ENCODE data around the gene HMGCLL1. TPM values are rescaled to one million over a fixed set of nuclear protein-coding genes. Genes with fewer than 3 reads are reported as not detected.

The HMGCLL1 gene
- polyA plus RNA-seq, 4 donors: 2.6 to 13.5 (median 3.2) TPM

GRCh38 chr6:55447891-55448290 lies 131.1 kb downstream of the HMGCLL1 start:
- DNase-seq (ENCODE audit: low read depth in 4 of 4, low spot score in 3 of 4): no peak

- peak in 1 of 4 donors; percentile 24 for DNase-seq (ENCODE audit: low read depth in 4 of 4, low spot score in 3 of 4)
These were observed 133.3 kb downstream of the HMGCLL1 start for GRCh38 chr6:55445648-55446204.

- DNase-seq (ENCODE audit: low read depth in 4 of 4, low spot score in 3 of 4): no peak
These were observed 135.5 kb downstream of the HMGCLL1 start for GRCh38 chr6:55443238-55444134.

DNA sequence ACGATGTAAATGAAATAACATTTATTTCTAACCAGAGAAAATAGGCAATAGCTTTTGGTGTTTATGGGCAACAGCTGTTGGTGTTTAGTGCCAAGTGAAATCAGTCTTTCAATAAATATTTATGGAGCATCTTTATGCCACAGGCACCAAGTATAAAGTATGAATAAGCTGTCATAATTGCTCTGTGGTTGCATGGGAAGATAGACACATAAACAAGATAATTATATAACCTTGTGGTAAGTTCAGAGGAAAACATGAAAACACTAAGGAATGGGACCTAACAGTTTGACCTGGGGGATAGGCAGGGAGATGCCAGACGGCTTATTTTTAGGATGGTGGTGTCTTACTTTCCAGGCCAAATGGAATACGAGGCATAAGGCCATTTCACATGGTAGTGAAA lies 140.8 kb downstream of the HMGCLL1 start:
- no peak for DNase-seq (ENCODE audit: low read depth in 4 of 4, low spot score in 3 of 4)

GRCh38 chr6:55437141-55437540 lies 141.9 kb downstream of the HMGCLL1 start:
- DNase-seq (ENCODE audit: low read depth in 4 of 4, low spot score in 3 of 4): no peak

GRCh38 chr6:55433446-55434130 lies 145.4 kb downstream of the HMGCLL1 start:
- DNase-seq (ENCODE audit: low read depth in 4 of 4, low spot score in 3 of 4): no peak

DNA sequence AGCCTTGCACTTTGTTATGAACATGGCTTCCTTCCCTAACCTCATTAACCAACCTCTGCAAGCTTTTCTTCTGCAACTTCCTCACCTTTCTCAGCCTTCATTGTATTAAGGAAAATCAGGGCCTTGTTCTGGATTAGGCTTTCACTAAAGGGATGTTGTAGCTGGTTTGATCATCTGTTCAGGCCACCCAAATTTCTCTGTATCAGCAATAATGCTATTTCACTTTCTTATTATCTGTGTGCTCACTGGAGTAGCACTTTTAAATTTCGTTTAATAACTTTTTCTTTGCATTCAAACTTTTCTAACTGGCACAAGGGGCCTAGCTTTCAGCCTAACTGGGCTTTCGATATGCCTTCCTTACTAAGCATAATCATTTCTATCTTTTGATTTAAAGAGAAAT lies 155.1 kb downstream of the HMGCLL1 start:
- no peak for DNase-seq (ENCODE audit: low read depth in 4 of 4, low spot score in 3 of 4)

GRCh38 chr6:55410674-55411073 lies 168.3 kb downstream of the HMGCLL1 start:
- DNase-seq (ENCODE audit: low read depth in 4 of 4, low spot score in 3 of 4): no peak

- DNase-seq (ENCODE audit: low read depth in 4 of 4, low spot score in 3 of 4): no peak
These were observed 173.3 kb downstream of the HMGCLL1 start for GRCh38 chr6:55405474-55406235.

DNA sequence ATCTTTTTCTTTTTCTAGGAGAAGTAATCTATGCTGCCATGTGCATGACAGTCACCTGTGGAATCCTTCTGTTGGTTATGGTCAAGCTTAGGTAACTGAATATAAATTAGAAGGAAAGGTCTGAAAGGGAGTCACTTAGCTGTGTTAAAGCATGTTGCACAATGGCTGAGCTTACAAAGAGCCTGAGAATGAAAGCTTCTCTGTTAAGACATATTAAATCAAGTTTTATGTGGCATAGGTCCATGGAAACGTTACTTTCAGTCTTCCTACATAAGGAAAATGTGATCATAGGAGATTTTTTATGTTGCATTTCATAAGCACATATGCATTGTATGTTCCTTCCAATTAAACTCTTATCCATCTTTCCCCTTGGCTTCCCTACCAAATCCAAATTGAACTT lies 179.6 kb downstream of the HMGCLL1 start:
- DNase-seq (ENCODE audit: low read depth in 4 of 4, low spot score in 3 of 4): no peak

GRCh38 chr6:55397986-55398385 lies 181.0 kb downstream of the HMGCLL1 start:
- no peak for DNase-seq (ENCODE audit: low read depth in 4 of 4, low spot score in 3 of 4)

DNA sequence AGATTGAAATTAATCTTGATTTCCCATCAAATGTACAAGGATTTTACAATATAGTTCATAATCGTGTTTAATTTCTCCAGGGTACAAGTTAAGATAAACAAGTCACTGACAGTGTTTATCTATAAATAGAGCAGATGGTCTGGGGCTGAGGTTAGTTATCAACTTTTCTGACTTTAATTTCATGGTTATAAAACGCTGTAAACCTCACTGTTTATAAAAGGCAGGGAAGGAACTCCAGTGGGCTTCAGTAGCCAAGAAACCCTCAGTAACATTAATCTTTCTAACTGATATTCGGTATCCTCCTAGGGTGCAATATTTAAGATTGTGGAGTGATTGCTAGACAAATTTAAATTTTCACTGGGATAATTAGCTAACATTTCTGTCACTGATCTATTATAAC lies 183.1 kb downstream of the HMGCLL1 start:
- DNase-seq (ENCODE audit: low read depth in 4 of 4, low spot score in 3 of 4): no peak

DNA sequence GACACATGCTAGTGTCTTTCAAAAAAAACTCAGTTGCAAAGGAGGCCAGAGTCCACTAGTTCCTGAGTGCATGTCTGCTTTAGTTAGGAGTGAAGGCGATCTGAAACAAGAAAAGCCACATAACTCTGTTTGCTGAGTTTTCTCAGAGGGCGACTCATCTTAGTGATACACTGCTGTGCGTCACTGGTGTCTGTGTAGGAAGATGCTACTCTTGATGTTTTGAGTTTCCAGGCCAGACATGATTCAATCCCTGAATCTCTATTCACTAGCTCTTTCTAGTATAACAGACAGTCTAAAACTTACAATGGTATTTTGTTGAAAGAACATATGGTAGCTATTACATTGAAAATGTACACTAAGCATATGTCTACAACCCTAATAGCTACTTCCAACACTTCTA lies 190.8 kb downstream of the HMGCLL1 start:
- DNase-seq (ENCODE audit: low read depth in 4 of 4, low spot score in 3 of 4): no peak

Data from left renal pelvis (tissue), 4 donors.